Osteoblast (primary cell): ENCODE data around the gene TRIM72. TPM values are rescaled to one million over a fixed set of nuclear protein-coding genes. Genes with fewer than 3 reads are reported as not detected.
A peak's percentile ranks its signal among the peaks of the same experiment; 100 is the strongest.

Experiments
- DNase-seq: peaks from one replicate; pipeline ENCODE4 v3.0.0; 2011; ENCODE audit warnings: low spot score, mixed read lengths; ENCODE audit not compliant: insufficient read length; ENCODE audit errors: missing footprints
- H2AFZ ChIP-seq: 2 replicates; pipeline ENCODE4 v1.6.0; 2011; ENCODE audit warnings: mild to moderate bottlenecking, low read length
- H3K27ac ChIP-seq: 2 replicates; pipeline ENCODE4 v1.5.1; 2011; ENCODE audit warnings: mild to moderate bottlenecking, low read depth, low read length, moderate library complexity
- H3K27me3 ChIP-seq: 2 replicates; pipeline ENCODE4 v1.6.0; 2012; ENCODE audit warnings: mild to moderate bottlenecking, control low read depth, inconsistent platforms, low read length, moderate library complexity; ENCODE audit not compliant: insufficient read depth
- H3K36me3 ChIP-seq: 2 replicates; pipeline ENCODE4 v1.5.1; 2011; ENCODE audit warnings: mild to moderate bottlenecking, low read length, control low read depth, moderate library complexity; ENCODE audit not compliant: insufficient read depth
- H3K4me1 ChIP-seq: 2 replicates; pipeline ENCODE4 v1.5.1; 2011; ENCODE audit warnings: mild to moderate bottlenecking, low read length, control low read depth, moderate library complexity; ENCODE audit not compliant: insufficient read depth
- H3K4me2 ChIP-seq: 2 replicates; pipeline ENCODE4 v1.6.0; 2011; ENCODE audit warnings: mild to moderate bottlenecking, low read length; ENCODE audit not compliant: insufficient read depth
- H3K4me3 ChIP-seq: fragments of 200-600 bp; sonication (generic); 3 replicates; pipeline ENCODE4 v1.5.1; 2012; ENCODE audit warnings: mild to moderate bottlenecking, low read length, inconsistent platforms; ENCODE audit not compliant: insufficient read depth
- H3K79me2 ChIP-seq: 2 replicates; pipeline ENCODE4 v1.6.0; 2012; ENCODE audit warnings: mild to moderate bottlenecking, low read length, control low read depth, inconsistent platforms; ENCODE audit not compliant: insufficient read depth
- H3K9me3 ChIP-seq: 2 replicates; pipeline ENCODE4 v1.5.1; 2011; ENCODE audit warnings: low read depth, low read length, control low read depth
- H4K20me1 ChIP-seq: 2 replicates; pipeline ENCODE4 v1.6.0; 2012; ENCODE audit warnings: mild to moderate bottlenecking, low read length, control low read depth; ENCODE audit not compliant: insufficient read depth
- total RNA-seq: library from RNA; depleted of rRNA; stranded (reverse); fragments of >200 nt; gene quantifications from 2 replicates; pipeline ENCODE4 v1.2.3, GENCODE V29; 2012
- TF ChIP-seq, protein P1 (sequence below): IDR thresholded peaks from 2 replicates; pipeline ENCODE4 v1.5.1; 2011; ENCODE audit warnings: mild to moderate bottlenecking, low read depth, low read length, moderate library complexity; ENCODE audit errors: extremely low read depth

Gene TRIM72
- total RNA-seq, 1 donor, result not detected

DNA sequence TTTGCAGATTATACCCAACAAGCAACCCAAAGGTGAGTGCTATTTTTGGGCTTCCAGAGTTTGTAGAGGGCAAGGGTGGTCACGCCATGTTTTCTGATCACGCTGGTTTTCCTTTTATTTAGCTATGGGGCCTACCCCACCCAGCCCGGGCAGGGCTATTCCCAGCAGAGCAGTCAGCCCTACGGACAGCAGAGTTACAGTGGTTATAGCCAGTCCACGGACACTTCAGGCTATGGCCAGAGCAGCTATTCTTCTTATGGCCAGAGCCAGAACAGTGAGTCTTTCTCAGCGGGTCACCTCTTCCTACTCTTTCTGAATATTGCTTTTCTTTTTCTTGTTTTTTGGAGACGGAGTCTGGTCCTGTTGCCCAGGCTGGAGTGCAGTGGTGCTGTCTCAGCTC, 31.5 kb upstream of the TRIM72 start:
- H2AFZ ChIP-seq, result no peak overlapping the region
- TF ChIP-seq, protein P1, sequence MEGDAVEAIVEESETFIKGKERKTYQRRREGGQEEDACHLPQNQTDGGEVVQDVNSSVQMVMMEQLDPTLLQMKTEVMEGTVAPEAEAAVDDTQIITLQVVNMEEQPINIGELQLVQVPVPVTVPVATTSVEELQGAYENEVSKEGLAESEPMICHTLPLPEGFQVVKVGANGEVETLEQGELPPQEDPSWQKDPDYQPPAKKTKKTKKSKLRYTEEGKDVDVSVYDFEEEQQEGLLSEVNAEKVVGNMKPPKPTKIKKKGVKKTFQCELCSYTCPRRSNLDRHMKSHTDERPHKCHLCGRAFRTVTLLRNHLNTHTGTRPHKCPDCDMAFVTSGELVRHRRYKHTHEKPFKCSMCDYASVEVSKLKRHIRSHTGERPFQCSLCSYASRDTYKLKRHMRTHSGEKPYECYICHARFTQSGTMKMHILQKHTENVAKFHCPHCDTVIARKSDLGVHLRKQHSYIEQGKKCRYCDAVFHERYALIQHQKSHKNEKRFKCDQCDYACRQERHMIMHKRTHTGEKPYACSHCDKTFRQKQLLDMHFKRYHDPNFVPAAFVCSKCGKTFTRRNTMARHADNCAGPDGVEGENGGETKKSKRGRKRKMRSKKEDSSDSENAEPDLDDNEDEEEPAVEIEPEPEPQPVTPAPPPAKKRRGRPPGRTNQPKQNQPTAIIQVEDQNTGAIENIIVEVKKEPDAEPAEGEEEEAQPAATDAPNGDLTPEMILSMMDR, result no peak
- H3K4me2 ChIP-seq, result peak overlapping the region; percentile 97
- peaks cover 40% of the 10 kb centered on the region for H3K4me1 ChIP-seq
- peak overlapping the region; percentile 52 for H3K27ac ChIP-seq
- peaks cover 54% of the 10 kb centered on the region for H3K36me3 ChIP-seq
- peak; percentile 90 for DNase-seq
- H3K4me3 ChIP-seq, result peak overlapping the region; percentile 99
- H3K79me2 ChIP-seq, result peaks cover 81% of the 10 kb centered on the region
- H3K9me3 ChIP-seq, result no peaks in the 10 kb centered on the region
- H4K20me1 ChIP-seq, result peaks cover 55% of the 10 kb centered on the region
- no peaks in the 10 kb centered on the region for H3K27me3 ChIP-seq

DNA sequence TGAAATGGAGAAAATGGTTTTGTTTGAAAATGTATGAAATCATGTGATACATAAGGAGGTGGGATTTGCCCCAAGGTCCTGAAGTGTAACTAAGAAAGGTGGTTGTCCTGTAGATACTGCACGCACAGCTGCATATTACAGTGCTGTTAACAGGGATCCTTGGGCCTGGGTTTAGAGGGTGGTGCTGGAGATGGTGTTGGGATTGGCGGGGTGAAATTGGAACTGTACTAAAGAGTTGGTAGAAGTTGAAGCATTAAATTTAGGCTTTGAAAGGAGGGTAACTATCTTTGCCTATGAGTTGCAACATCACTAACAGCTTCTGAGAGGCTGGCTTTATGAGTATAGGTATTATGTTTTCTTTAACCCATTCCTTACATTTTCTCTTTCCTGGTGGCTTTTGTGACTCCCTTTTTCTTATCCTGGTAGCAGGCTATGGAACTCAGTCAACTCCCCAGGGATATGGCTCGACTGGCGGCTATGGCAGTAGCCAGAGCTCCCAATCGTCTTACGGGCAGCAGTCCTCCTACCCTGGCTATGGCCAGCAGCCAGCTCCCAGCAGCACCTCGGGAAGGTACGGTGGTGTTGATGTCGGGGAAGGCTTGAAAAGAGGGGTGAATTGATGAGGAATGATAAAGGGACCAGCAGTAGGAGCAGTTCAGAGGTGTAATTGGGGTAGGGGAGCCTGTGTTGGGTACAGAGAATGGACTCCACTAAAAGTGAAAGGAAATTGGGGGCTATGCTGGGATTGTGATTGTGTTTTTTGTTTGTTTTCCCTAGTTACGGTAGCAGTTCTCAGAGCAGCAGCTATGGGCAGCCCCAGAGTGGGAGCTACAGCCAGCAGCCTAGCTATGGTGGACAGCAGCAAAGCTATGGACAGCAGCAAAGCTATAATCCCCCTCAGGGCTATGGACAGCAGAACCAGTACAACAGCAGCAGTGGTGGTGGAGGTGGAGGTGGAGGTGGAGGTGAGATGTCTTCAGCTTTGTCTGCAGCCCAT, 30.2 kb upstream of the TRIM72 start:
- no peaks in the 10 kb centered on the region for H3K9me3 ChIP-seq
- peaks cover 40% of the 10 kb centered on the region for H3K4me1 ChIP-seq
- no peak overlapping the region for H2AFZ ChIP-seq
- peak overlapping the region; percentile 20 for H3K27ac ChIP-seq
- TF ChIP-seq, protein P1, result no peak
- H3K79me2 ChIP-seq, result peaks cover 94% of the 10 kb centered on the region
- peak overlapping the region; percentile 99 for H3K4me3 ChIP-seq
- H3K36me3 ChIP-seq, result peaks cover 67% of the 10 kb centered on the region
- peak overlapping the region; percentile 97 for H3K4me2 ChIP-seq
- peaks cover 67% of the 10 kb centered on the region for H4K20me1 ChIP-seq
- peak; percentile 73 for DNase-seq
- H3K27me3 ChIP-seq, result no peaks in the 10 kb centered on the region

DNA sequence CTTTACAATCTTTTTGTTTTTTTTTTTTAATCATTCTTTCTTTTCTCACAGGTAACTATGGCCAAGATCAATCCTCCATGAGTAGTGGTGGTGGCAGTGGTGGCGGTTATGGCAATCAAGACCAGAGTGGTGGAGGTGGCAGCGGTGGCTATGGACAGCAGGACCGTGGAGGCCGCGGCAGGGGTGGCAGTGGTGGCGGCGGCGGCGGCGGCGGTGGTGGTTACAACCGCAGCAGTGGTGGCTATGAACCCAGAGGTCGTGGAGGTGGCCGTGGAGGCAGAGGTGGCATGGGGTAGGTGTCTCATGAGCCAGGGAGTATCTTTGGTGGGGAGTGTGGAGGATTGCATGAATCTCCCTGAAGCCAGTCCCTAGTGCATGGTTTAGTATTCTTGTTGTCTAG, 29.0 kb upstream of the TRIM72 start:
- no peak overlapping the region for H3K4me2 ChIP-seq
- no peak for DNase-seq
- peaks cover 79% of the 10 kb centered on the region for H3K36me3 ChIP-seq
- peaks cover 35% of the 10 kb centered on the region for H3K4me1 ChIP-seq
- peaks cover 77% of the 10 kb centered on the region for H4K20me1 ChIP-seq
- peak overlapping the region; percentile 9 for H3K27ac ChIP-seq
- H3K4me3 ChIP-seq, result no peak overlapping the region
- no peaks in the 10 kb centered on the region for H3K27me3 ChIP-seq
- no peak overlapping the region for H2AFZ ChIP-seq
- no peaks in the 10 kb centered on the region for H3K9me3 ChIP-seq
- TF ChIP-seq, protein P1, result no peak
- peaks cover 99% of the 10 kb centered on the region for H3K79me2 ChIP-seq

DNA sequence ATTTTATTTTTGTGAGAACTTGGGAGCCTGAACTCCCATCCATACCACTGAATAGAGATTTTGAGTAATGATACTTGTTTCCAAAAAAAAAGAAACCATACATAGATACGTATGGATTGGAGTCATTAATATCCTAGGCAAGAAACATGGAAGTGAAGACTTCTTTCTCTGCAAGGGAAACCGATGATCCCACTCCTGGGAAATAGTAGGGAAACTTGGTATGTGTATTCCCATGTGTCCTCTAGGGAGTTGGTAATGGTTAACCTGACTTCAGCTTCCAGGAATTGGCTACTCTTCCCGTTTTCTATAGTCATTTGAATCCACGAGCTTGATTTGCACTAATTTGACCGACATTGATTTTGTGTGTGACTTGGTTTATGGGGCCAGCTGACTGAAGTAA, 28.6 kb upstream of the TRIM72 start:
- no peaks in the 10 kb centered on the region for H3K9me3 ChIP-seq
- peaks cover 98% of the 10 kb centered on the region for H3K79me2 ChIP-seq
- H3K4me2 ChIP-seq, result no peak overlapping the region
- TF ChIP-seq, protein P1, result no peak
- peaks cover 84% of the 10 kb centered on the region for H3K36me3 ChIP-seq
- peaks cover 35% of the 10 kb centered on the region for H3K4me1 ChIP-seq
- DNase-seq, result peak; percentile 69
- H2AFZ ChIP-seq, result no peak overlapping the region
- no peak overlapping the region for H3K4me3 ChIP-seq
- peak overlapping the region; percentile 9 for H3K27ac ChIP-seq
- H4K20me1 ChIP-seq, result peaks cover 80% of the 10 kb centered on the region
- H3K27me3 ChIP-seq, result no peaks in the 10 kb centered on the region
